Karpas-422 (cell line): ENCODE results near the gene HAGHL. TPM values are rescaled to one million over a fixed set of nuclear protein-coding genes. Genes with fewer than 3 reads are reported as not detected.
A peak's percentile ranks its signal among the peaks of the same experiment; 100 is the strongest.

ENCODE experiments used
- DNase-seq: peaks from one replicate; pipeline ENCODE4 v3.0.0-alpha.2; 2015
- H2AFZ ChIP-seq: fragments of 200-600 bp; sonication (generic); 2 replicates; pipeline ENCODE4 v1.6.1; 2014; ENCODE audit warnings: antibody characterized with exemption, low read length, mixed read lengths
- H3K27ac ChIP-seq: fragments of 200-600 bp; sonication (generic); 2 replicates; pipeline ENCODE4 v1.5.1; 2014; ENCODE audit warnings: mild to moderate bottlenecking, low read length, moderate library complexity
- H3K27me3 ChIP-seq: fragments of 200-600 bp; sonication (generic); 2 replicates; pipeline ENCODE4 v1.6.1; 2014; ENCODE audit warnings: low read length, mixed read lengths
- H3K36me3 ChIP-seq: fragments of 200-600 bp; sonication (generic); 2 replicates; pipeline ENCODE4 v1.6.1; 2014; ENCODE audit warnings: low read length, mixed read lengths; ENCODE audit not compliant: insufficient read depth
- H3K4me1 ChIP-seq: fragments of 200-600 bp; sonication (generic); 2 replicates; pipeline ENCODE4 v1.6.1; 2014; ENCODE audit warnings: mild to moderate bottlenecking, low read length, mixed read lengths
- H3K4me2 ChIP-seq: fragments of 200-600 bp; sonication (generic); 2 replicates; pipeline ENCODE4 v1.6.1; 2014; ENCODE audit warnings: low read length, low read depth, mild to moderate bottlenecking; ENCODE audit not compliant: poor library complexity, severe bottlenecking
- H3K4me3 ChIP-seq: fragments of 200-600 bp; sonication (generic); 2 replicates; pipeline ENCODE4 v1.5.1; 2014; ENCODE audit warnings: mild to moderate bottlenecking, antibody characterized with exemption, low read length, mixed read lengths
- H3K79me2 ChIP-seq: fragments of 200-600 bp; sonication (generic); 2 replicates; pipeline ENCODE4 v1.6.1; 2014; ENCODE audit warnings: mild to moderate bottlenecking, low read length, mixed read lengths
- H3K9ac ChIP-seq: fragments of 200-600 bp; sonication (generic); 2 replicates; pipeline ENCODE4 v1.6.0; 2014; ENCODE audit warnings: low read length
- H3K9me2 ChIP-seq: fragments of 200-600 bp; sonication (generic), shearing (Covaris generic); replicated peaks from 2 replicates; pipeline ENCODE4 v1.6.0; 2014; ENCODE audit warnings: mild to moderate bottlenecking, low read length, moderate library complexity; ENCODE audit not compliant: insufficient read depth
- H3K9me3 ChIP-seq: fragments of 300-700, 200-600 bp; sonication (generic); 2 replicates; pipeline ENCODE4 v1.6.1; 2014; ENCODE audit warnings: low read length, mixed read lengths
- H4K20me1 ChIP-seq: fragments of 200-600 bp; sonication (generic); 2 replicates; pipeline ENCODE4 v1.6.1; 2014; ENCODE audit warnings: mild to moderate bottlenecking, antibody characterized with exemption, low read length, low read depth; ENCODE audit not compliant: insufficient read depth
- total RNA-seq: library from RNA; depleted of rRNA; stranded (reverse); fragments of >200 nt; shearing (Covaris generic); gene quantifications from 2 replicates; pipeline ENCODE4 v1.2.3, GENCODE V29; 2014; ENCODE audit warnings: low replicate concordance

HAGHL gene
- total RNA-seq, 1 experiment from 2014 or later: 57.4 TPM

DNA sequence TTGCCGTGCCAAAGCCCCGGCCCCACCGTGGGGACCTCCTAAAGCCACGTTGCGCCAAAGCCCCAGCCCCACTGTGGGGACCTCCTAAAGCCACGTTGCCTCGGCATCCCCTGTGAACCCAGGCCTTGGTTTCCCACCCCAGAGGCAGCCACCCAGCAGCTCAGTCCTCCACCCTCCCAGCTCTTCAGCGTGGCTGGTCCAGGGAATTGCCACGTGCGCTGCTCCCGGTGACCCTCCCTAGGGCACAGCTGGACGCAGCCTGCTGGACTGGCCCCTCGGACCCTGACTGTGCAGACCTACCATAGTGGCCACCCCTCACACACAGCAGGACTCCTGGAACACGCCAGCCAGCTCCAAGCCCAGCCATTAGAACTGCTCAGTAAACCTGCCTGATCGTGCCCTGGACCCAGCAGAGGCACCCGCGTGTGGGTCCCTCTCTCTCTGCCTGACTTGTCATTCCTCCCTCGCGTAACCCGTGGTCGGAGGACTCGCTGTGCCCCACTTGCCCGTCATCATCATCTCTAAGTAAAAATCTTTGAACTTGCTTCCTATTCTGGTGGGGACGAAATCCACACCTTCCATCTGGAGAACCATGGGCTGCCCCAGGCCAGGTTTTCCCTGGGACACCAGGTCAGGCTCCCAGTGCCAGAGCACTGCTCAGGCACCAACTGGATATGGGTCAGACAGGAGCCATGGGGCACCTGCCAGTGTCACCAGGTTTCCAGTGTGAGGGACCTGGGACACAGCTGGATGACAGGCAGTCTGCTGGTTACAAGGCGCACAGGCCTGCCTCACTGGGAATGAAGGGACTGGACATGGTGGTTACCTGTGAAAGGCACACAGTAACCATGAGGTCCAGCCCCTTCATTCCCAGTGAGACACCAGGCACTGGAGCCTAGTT is 8.3 kb downstream of the HAGHL start:
- no peak for DNase-seq
- no peaks in the 10 kb centered on the region for H3K27me3 ChIP-seq
- H3K4me1 ChIP-seq: peaks cover 55% of the 10 kb centered on the region
- H3K79me2 ChIP-seq: peaks cover 5% of the 10 kb centered on the region
- H2AFZ ChIP-seq: no peak overlapping the region
- no peak overlapping the region for H3K4me2 ChIP-seq
- H3K4me3 ChIP-seq: no peak overlapping the region
- H3K36me3 ChIP-seq: peaks cover 15% of the 10 kb centered on the region; the same call in 1 of the 2 replicates
- H3K9me3 ChIP-seq: no peaks in the 10 kb centered on the region
- no peak overlapping the region for H3K9ac ChIP-seq
- no peaks in the 10 kb centered on the region for H4K20me1 ChIP-seq
- H3K27ac ChIP-seq: peak overlapping the region; percentile 99; the same call in 1 of the 2 replicates
- H3K9me2 ChIP-seq: no peaks in the 10 kb centered on the region

DNA sequence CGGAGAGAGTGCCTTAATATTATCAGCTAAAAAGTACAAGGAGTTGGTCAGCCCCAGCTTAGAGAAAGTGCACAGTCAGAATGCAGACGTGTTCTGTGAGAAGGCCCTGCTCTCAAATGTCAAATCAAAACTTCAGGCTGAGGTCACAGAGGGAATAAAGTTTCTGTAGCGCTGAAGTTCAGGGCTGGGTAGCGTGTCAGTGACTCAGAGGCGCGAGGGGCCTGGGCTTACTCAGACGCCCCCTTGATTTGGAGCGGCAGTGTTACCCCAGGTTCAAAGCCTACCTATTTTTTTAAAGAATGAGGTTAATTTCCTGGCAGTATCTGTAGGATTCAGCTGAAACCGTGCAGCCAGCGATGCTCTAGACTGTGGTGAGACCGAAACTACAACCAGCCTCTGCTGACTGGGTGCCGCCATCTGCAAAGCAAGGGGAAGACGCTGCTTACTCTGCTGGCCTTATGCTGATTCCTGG is 9.1 kb downstream of the HAGHL start:
- Histone ChIP-seq H3K9ac (no peak overlapping the region), H3K4me3 (no peak overlapping the region), H3K4me2 (no peak overlapping the region), H3K79me2 (peaks cover 7% of the 10 kb centered on the region; the same call in 1 of the 2 replicates), H3K27me3 (no peaks in the 10 kb centered on the region), H4K20me1 (no peaks in the 10 kb centered on the region), H3K9me2 (no peaks in the 10 kb centered on the region), H3K27ac (peak overlapping the region; percentile 99; the same call in 1 of the 2 replicates), H3K9me3 (no peaks in the 10 kb centered on the region), H2AFZ (no peak overlapping the region), H3K4me1 (peaks cover 49% of the 10 kb centered on the region), H3K36me3 (peaks cover 14% of the 10 kb centered on the region; the same call in 1 of the 2 replicates)
- DNase-seq: no peak

DNA sequence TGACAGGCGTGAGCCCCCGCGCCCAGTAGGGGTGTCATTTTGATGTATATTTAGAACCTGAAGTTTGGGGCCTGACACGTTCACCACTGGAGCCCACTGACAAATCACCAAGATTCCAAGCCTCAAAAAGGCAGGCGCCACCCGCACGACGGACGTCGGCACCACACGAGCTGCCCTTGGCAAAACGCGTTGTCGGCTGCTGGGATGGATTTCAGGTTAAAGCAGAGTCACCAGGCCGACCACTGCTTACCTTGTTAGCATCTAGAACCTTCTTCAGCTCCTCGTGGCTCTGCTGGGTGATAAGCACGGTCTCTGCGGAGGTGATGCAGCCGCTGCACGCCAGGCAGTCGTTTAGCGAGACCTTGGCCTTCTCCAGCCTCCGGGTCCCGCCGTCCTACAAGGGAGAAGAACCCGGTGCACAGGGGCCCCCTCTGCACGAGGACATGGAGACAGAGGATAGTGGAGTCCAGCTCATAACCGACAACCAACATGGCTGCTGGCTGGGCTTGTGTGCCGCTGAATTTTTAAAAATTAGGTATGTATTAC is 10.1 kb downstream of the HAGHL start:
- peaks cover 7% of the 10 kb centered on the region; the same call in 1 of the 2 replicates for H3K79me2 ChIP-seq
- H2AFZ ChIP-seq: no peak overlapping the region
- no peak for DNase-seq
- peak overlapping the region; percentile 98 for H3K4me2 ChIP-seq
- H3K27ac ChIP-seq: peak overlapping the region; percentile 99
- peak overlapping the region; percentile 64 for H3K4me3 ChIP-seq
- peak overlapping the region; percentile 98 for H3K9ac ChIP-seq
- peaks cover 41% of the 10 kb centered on the region for H3K4me1 ChIP-seq
- H3K27me3 ChIP-seq: no peaks in the 10 kb centered on the region
- no peaks in the 10 kb centered on the region for H4K20me1 ChIP-seq
- peaks cover 14% of the 10 kb centered on the region; the same call in 1 of the 2 replicates for H3K36me3 ChIP-seq
- H3K9me3 ChIP-seq: no peaks in the 10 kb centered on the region
- H3K9me2 ChIP-seq: no peaks in the 10 kb centered on the region

DNA sequence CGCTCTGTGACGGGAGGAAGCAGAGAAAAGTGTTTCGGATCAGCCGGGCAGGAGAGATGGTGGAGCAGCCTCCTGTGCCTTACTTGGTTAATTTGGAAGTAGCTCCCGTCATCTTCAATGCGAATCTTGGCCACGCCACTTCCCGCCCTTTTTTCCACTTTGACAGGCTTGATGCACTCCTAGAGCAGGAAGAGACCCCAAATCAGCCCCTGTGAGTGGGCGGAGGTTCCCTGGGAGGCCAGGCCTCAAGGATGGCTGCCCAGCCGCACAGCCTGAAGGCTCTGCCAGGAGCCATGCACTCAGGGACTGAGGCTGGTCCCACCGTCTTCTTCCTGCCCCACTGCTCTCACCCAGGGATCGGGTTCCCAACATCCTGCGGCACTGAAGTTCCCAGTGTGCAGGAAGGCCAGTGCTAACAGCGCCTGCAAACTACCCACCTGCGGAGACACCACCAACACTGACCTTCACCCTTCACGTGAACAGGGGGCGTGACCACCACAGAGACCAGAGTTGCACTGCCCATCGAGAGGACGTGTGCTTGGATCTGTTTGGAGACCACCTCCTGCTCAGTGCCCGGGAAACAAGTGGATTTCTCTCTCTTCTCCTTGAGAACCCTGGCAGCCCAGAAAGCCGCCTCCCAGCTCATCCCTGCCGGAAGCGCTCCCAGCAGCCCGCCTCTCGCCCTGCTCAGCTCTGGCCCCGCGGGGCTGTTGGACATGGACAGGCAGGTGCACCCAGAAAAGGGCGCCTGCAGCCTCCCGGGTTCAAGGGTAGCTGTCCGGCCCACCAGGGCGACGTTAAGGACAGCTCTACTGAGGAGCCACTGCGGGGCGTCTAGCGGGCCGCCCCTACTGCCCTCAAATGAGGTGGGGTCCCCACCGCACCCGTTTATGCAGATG is 12.9 kb downstream of the HAGHL start:
- Histone ChIP-seq H3K9me2 (no peaks in the 10 kb centered on the region), H2AFZ (no peak overlapping the region), H3K36me3 (0 out of 2 replicates have a peak, but pooled peaks cover 6% of the 10 kb centered on the region), H3K9me3 (no peaks in the 10 kb centered on the region), H3K4me3 (peak overlapping the region; percentile 94), H3K79me2 (peaks cover 7% of the 10 kb centered on the region; the same call in 1 of the 2 replicates), H3K4me1 (peaks cover 41% of the 10 kb centered on the region), H3K27me3 (no peaks in the 10 kb centered on the region), H3K9ac (peak overlapping the region; percentile 98), H3K4me2 (peak overlapping the region; percentile 98), H3K27ac (peak overlapping the region; percentile 99), H4K20me1 (no peaks in the 10 kb centered on the region)
- DNase-seq: peak; percentile 48

DNA sequence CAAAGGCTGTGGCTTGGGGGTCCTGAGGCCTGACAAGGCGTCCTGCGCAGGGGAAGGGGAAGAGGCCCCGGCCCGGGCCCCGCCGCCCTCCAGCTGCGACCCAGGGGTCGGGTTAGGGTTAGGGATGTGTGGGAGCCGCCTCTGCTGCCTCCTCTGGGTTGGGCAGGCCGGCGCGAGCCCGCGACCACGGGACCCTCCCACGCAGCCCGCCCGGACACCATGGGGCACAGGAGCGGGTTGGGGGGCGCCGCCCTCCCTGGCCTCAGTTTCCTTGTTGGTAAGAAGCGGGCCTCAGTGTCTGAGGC is 13.5 kb downstream of the HAGHL start:
- Histone ChIP-seq H3K36me3 (0 out of 2 replicates have a peak, but pooled peaks cover 6% of the 10 kb centered on the region), H4K20me1 (no peaks in the 10 kb centered on the region), H3K79me2 (peaks cover 7% of the 10 kb centered on the region; the same call in 1 of the 2 replicates), H3K9me2 (no peaks in the 10 kb centered on the region), H3K4me1 (peaks cover 41% of the 10 kb centered on the region), H2AFZ (no peak overlapping the region), H3K4me3 (peak overlapping the region; percentile 94), H3K27me3 (no peaks in the 10 kb centered on the region), H3K4me2 (peak overlapping the region; percentile 98), H3K9me3 (no peaks in the 10 kb centered on the region), H3K27ac (peak overlapping the region; percentile 99), H3K9ac (peak overlapping the region; percentile 98)
- no peak for DNase-seq

DNA sequence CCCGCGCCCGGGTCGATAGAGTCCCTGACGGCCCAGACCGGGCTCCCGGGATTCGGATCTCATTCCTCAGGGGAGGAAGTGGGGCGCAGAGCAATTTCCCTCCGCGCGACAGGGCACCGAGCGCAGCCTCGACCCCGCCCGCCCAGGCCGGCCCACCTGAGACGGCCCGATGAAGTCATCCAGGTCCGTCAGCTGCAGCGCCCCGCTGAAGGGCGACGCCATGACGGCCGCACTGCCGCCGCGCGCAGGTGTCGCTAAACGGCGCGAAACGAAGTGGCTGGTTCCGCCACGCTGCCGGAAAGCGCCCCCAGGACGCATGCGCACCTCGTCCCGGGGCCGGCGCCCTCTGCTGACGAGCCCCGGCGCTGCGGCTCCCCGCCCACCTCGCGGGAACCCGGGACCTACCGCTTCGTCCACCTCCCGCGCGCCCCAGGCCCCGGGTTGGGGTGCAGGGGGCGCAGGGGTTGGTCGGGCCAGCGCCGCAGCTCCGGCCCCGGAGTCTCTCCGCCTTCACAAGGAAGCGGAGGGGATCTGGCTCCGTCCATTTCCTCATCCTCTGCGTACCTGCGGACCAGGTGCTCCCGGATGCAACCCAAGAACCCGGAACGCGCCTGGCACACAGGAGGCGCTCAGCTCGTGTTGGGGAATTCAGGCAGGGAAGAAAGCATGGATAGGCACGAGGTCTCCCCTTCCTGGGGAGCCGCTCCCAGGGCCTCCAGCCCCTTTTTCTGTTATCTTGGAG is 14.0 kb downstream of the HAGHL start, which contains the start of gene CIAO3:
TSS of gene CIAO3 (minus strand) at position 234 of the 742 bp plus-strand sequence. CDS start at position 222, 12 bp downstream.
- H3K9ac ChIP-seq: peak within 1 kb of the TSS; percentile 98
- no peaks in the 10 kb centered on the region for H3K27me3 ChIP-seq
- H3K36me3 ChIP-seq: 0 out of 2 replicates have a peak, but pooled peaks cover 6% of the 10 kb centered on the region
- peak within 1 kb of the TSS; percentile 98 for H3K4me2 ChIP-seq
- H3K4me1 ChIP-seq: peaks cover 41% of the 10 kb centered on the region
- H3K79me2 ChIP-seq: peaks cover 7% of the 10 kb centered on the region; the same call in 1 of the 2 replicates
- peak; percentile 98 for DNase-seq
- H4K20me1 ChIP-seq: no peaks in the 10 kb centered on the region
- peak within 1 kb of the TSS; percentile 99 for H3K27ac ChIP-seq
- peak within 1 kb of the TSS; percentile 52; the same call in 1 of the 2 replicates for H2AFZ ChIP-seq
- H3K4me3 ChIP-seq: peak within 1 kb of the TSS; percentile 94
- H3K9me2 ChIP-seq: no peaks in the 10 kb centered on the region
- no peaks in the 10 kb centered on the region for H3K9me3 ChIP-seq

DNA sequence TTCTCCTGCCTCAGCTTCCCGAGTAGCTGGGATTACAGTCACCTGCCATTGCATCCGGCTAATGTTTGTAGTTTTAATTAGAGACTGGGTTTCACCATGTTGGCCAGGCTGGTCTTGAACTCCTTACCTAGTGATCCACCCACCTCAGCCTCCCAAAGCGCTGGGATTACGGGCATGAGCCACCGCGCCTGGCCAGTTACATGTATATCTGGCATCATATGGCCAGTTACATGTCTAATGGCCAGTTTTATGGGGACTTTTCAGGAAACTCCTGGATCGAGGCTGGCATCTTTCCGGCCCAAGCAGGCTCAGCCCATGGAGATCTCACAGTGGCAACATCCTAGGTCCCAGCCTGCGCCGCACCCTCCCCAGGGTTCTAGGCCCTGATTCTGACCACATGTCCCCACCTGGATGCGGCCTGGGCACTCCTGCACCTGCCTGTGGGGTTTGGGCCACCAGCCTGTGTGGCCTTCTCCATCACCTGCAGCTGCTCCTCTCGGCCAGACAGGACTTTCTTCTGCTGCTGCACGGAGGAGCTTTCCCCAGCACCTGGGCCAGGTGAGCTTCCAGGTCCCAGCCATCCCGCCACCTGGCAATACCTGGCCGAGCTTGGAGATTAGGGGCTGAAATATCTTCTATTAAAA is 15.2 kb downstream of the HAGHL start:
- no peak for DNase-seq
- Histone ChIP-seq H3K9me3 (no peaks in the 10 kb centered on the region), H2AFZ (no peak overlapping the region), H3K36me3 (0 out of 2 replicates have a peak, but pooled peaks cover 1% of the 10 kb centered on the region), H3K4me2 (no peak overlapping the region), H4K20me1 (no peaks in the 10 kb centered on the region), H3K9me2 (no peaks in the 10 kb centered on the region), H3K79me2 (0 out of 2 replicates have a peak, but pooled peaks cover 4% of the 10 kb centered on the region), H3K27me3 (no peaks in the 10 kb centered on the region), H3K9ac (no peak overlapping the region), H3K27ac (no peak overlapping the region), H3K4me1 (peaks cover 33% of the 10 kb centered on the region), H3K4me3 (no peak overlapping the region)
